Lower lobe of right lung (tissue), 2 donors: ENCODE data around the gene MROH8. TPM values are rescaled to one million over a fixed set of nuclear protein-coding genes. Genes with fewer than 3 reads are reported as not detected.

ENCODE experiments used
- ATAC-seq, 2 donors: fragments of 200-7000 bp; cut with Tn5 transposase; one replicate each; pipeline ENCODE4 v1.9.1; 2020 to 2022; ENCODE audit warnings: mild to moderate bottlenecking in 2 of 2, moderate library complexity in 2 of 2
- DNase-seq: peaks from one replicate; pipeline ENCODE4 v3.0.0-alpha.2; 2020
- H3K27ac ChIP-seq: fragments of 200-600 bp; one replicate; pipeline ENCODE4 v1.8.0; 2022
- H3K27me3 ChIP-seq: fragments of 200-600 bp; one replicate; pipeline ENCODE4 v1.8.0; 2022; ENCODE audit warnings: low read depth
- H3K36me3 ChIP-seq: fragments of 200-600 bp; one replicate; pipeline ENCODE4 v1.8.0; 2022; ENCODE audit warnings: mild to moderate bottlenecking
- H3K4me1 ChIP-seq: fragments of 200-600 bp; one replicate; pipeline ENCODE4 v1.8.0; 2022
- H3K4me3 ChIP-seq: fragments of 200-600 bp; one replicate; pipeline ENCODE4 v1.8.0; 2022; ENCODE audit warnings: mild to moderate bottlenecking
- H3K9me3 ChIP-seq: fragments of 200-600 bp; one replicate; pipeline ENCODE4 v1.8.0; 2022
- CTCF ChIP-seq: fragments of 200-600 bp; IDR thresholded peaks from one replicate; pipeline ENCODE4 v1.8.0; 2022; ENCODE audit warnings: antibody characterized with exemption, mild to moderate bottlenecking
- intact Hi-C: fragments of 100-400 bp; cut with DNase I; formaldehyde crosslinking; loops from one replicate; pipeline ENCODE4 v1.11.0; 2022
- total RNA-seq: library from RNA; stranded (reverse); fragmentation: NEBNext Ultra II Directional; extraction: Animal tissue kit (Norgen Biotek cat#: 25700); gene quantifications from one replicate; pipeline ENCODE4 v1.2.1, GENCODE V29; 2021
- donor health status: DM: no; HTN: yes; CAD: no; lungs with severe emphysema.

Gene MROH8
- total RNA-seq, 1 donor from 2014 or later = 3.9 TPM

GRCh38 chr20:37162646-37163045, 16.7 kb downstream of the MROH8 start:
- no peak overlapping the region for H3K4me3 ChIP-seq
- ATAC-seq (no peak), DNase-seq (no peak)
- H3K9me3 ChIP-seq = no peaks in the 10 kb centered on the region
- H3K4me1 ChIP-seq = no peaks in the 10 kb centered on the region
- no peak overlapping the region for H3K27ac ChIP-seq
- intact Hi-C loops = no loop called here
- no peak for TF ChIP-seq CTCF
- H3K27me3 ChIP-seq = no peaks in the 10 kb centered on the region
- no peaks in the 10 kb centered on the region for H3K36me3 ChIP-seq

DNA sequence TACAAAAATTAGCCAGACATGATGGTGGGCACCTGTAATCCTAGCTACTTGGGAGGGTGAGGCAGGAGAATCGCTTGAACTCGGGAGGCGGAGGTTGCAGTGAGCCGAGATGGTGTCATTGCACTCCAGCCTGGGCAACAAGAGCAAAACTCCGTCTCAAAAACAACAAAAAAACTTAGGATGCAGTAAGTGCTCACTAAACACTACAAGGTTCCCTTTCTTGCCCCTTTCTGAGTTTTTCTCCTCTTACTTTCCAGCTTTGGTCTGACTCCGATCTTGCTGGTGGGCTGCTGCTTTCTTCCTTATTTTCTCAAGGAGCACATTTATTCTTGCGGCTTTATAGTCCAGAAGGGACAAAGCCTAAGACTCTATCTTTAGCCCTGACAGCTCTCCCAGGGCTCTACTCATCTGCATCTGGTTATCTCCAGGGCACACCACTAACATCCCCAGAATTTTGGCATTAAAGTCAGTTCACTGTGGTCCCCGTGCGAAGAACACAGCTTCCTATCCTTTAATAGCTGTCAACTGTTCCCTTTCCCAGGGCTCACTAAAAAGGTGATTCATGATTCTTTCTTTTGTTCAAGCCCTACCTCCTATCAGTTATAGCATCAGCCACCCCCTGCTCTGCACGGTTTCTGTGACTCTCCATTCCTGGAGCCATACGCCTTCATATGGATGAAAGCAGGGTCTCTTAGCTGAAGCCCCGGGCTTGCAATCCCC, 17.4 kb downstream of the MROH8 start:
- no peak overlapping the region for H3K4me3 ChIP-seq
- H3K36me3 ChIP-seq = no peaks in the 10 kb centered on the region
- intact Hi-C loops = no loop called here
- no peak for TF ChIP-seq CTCF
- H3K27me3 ChIP-seq = no peaks in the 10 kb centered on the region
- DNase-seq = no peak
- H3K4me1 ChIP-seq = no peaks in the 10 kb centered on the region
- no peak overlapping the region for H3K27ac ChIP-seq
- no peak for ATAC-seq
- no peaks in the 10 kb centered on the region for H3K9me3 ChIP-seq

DNA sequence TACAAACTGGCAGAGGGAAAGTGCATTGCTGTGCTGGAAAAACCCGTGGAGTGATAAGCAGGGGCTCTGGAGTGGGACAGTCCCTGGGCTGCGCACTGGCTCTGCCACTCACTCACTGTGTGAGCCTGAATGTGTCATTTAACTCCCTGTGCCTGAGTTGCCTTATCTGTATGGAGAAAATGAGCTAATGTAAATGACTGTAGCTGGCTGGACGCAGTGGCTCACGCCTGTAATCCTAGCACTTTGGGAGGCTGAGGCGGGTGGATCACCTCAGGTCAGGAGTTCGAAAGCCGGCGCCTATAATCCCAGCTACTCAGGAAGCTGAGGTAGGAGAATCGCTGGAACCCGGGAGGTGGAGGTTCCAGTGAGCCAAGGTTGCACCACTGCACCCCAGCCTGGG, 18.7 kb downstream of the MROH8 start:
- H3K36me3 ChIP-seq = no peaks in the 10 kb centered on the region
- H3K4me3 ChIP-seq = no peak overlapping the region
- H3K4me1 ChIP-seq = no peaks in the 10 kb centered on the region
- no peak for DNase-seq
- H3K27ac ChIP-seq = no peak overlapping the region
- ATAC-seq = no peak
- no peaks in the 10 kb centered on the region for H3K9me3 ChIP-seq
- H3K27me3 ChIP-seq = no peaks in the 10 kb centered on the region
- intact Hi-C loops = no loop called here
- TF ChIP-seq CTCF = no peak

DNA sequence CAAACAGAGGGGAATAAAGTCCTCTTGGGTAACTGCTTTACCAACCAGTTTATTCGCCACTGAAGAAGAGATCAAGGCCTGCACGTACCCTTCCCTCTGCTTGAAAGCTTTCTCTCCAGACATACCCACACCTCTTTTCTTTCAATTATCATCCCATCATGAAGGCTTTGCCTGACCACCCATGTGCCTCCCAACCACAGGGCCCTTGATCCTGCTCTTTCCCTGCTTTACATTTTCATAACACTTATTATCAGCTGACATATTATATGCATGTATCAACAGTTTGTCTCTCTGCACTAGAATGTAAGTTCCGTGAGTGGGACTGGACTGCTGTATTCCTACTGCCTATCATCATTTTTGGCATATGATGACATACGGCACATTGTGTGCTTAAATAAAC, 21.1 kb downstream of the MROH8 start:
- no peak for DNase-seq
- no peak for ATAC-seq
- no peaks in the 10 kb centered on the region for H3K4me1 ChIP-seq
- no peak for TF ChIP-seq CTCF
- no peak overlapping the region for H3K4me3 ChIP-seq
- intact Hi-C loops = no loop called here
- H3K27me3 ChIP-seq = no peaks in the 10 kb centered on the region
- H3K9me3 ChIP-seq = no peaks in the 10 kb centered on the region
- H3K36me3 ChIP-seq = no peaks in the 10 kb centered on the region
- H3K27ac ChIP-seq = no peak overlapping the region

DNA sequence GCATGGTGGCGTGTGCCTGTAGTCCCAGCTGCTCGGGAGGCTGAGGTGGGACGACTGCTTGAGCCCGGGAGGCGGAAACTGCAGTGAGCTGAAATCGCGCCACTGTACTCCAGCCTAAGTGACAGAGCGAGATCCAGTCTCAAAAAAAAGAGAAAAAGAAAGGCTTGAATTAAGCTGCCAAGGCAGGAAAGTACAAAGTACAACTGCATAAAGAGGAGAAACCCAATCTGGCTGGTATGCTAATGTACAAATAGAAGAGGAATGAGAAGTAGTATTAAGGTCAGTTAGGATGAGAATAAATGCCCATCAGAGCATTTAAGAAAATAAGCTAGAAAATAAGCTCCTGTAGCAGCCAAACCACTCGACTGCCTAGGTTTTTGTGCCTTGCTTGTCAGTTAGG, 23.4 kb downstream of the MROH8 start:
- Histone ChIP-seq H3K36me3 (no peaks in the 10 kb centered on the region), H3K9me3 (no peaks in the 10 kb centered on the region), H3K4me1 (no peaks in the 10 kb centered on the region), H3K4me3 (no peak overlapping the region), H3K27ac (no peak overlapping the region), H3K27me3 (no peaks in the 10 kb centered on the region)
- intact Hi-C loops = no loop called here
- ATAC-seq = no peak
- TF ChIP-seq CTCF = no peak
- DNase-seq = no peak
